Measurements from ENCODE around the gene SLC51B.

Gene SLC51B

GRCh38 chr15:65027593-65027992 is 17.6 kb upstream of the SLC51B start:
- H3K9ac ChIP-seq (ENCODE audit: low read depth in 1 of 2, low read length in 2 of 2): no peak overlapping the region
- peaks cover 8 to 31% of the 10 kb centered on the region in 2 donors for H3K36me3 ChIP-seq (ENCODE audit: control insufficient read depth in 1 of 2, insufficient read depth in 2 of 2, low read length in 2 of 2)
- peaks cover 11 to 12% of the 10 kb centered on the region in 2 donors for H3K4me1 ChIP-seq (ENCODE audit: control insufficient read depth in 1 of 2, insufficient read depth in 2 of 2, low read length in 2 of 2)
- H3K4me3 ChIP-seq (ENCODE audit: low read depth in 1 of 2, low read length in 2 of 2): peak overlapping the region in 1 of 2 donors; percentile 94
- H3K27ac ChIP-seq (ENCODE audit: low read depth, low read length): no peak overlapping the region
- no peaks in the 10 kb centered on the region for H3K9me3 ChIP-seq (ENCODE audit: control insufficient read depth in 1 of 2, low read length in 2 of 2)
- no peaks in the 10 kb centered on the region for H3K27me3 ChIP-seq (ENCODE audit: control insufficient read depth in 1 of 2, insufficient read depth in 2 of 2, low read length in 2 of 2)

GRCh38 chr15:65028338-65028737 is 16.8 kb upstream of the SLC51B start:
- peak overlapping the region; percentile 84 to 90 for H3K9ac ChIP-seq (ENCODE audit: low read depth in 1 of 2, low read length in 2 of 2)
- H3K27me3 ChIP-seq (ENCODE audit: control insufficient read depth in 1 of 2, insufficient read depth in 2 of 2, low read length in 2 of 2): no peaks in the 10 kb centered on the region
- peaks cover 8 to 31% of the 10 kb centered on the region in 2 donors for H3K36me3 ChIP-seq (ENCODE audit: control insufficient read depth in 1 of 2, insufficient read depth in 2 of 2, low read length in 2 of 2)
- no peak overlapping the region for H3K27ac ChIP-seq (ENCODE audit: low read depth, low read length)
- peaks cover 19 to 20% of the 10 kb centered on the region in 2 donors for H3K4me1 ChIP-seq (ENCODE audit: control insufficient read depth in 1 of 2, insufficient read depth in 2 of 2, low read length in 2 of 2)
- H3K4me3 ChIP-seq (ENCODE audit: low read depth in 1 of 2, low read length in 2 of 2): peak overlapping the region; percentile 94 to 97
- H3K9me3 ChIP-seq (ENCODE audit: control insufficient read depth in 1 of 2, low read length in 2 of 2): no peaks in the 10 kb centered on the region

DNA sequence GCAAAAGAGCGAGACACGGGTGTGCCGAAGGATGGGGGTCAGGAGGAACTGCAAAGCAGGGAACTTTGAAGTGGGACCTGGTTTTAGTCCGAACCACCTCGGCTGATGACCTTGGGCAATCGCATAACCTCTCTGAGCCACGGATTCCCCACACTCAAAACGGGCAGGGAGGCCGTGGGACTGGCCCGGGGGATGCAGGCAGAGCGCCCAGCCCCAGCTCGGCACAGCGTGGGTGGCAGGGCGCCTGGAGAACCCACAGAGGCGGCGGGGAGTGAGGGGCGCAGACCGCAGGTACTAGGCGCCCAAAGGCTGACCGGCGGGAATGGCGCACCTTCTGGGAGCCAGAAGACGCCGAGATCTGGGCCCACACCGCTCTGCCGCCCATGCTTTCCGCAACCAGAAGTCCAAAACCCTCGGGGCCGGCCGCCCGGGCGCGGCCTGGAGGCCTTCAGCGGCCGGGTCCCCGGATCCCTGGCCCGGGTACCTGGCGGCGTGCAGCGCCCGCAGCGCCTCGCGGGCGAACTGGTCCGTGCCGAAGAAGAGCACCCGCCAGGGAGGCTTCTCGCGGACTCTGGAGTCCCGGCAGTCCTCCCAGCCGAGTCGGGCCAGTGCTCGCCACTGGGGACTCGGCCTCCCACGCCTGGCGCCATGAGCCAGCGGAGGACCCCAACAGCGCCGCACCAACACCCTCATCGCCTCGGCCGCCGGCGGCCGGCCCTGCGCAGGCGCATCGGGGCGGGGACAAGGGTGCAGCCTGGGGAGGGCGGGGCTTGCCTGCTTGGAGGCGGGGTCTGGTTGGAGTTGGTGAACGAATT is 16.1 kb upstream of the SLC51B start, which contains the start of gene MTFMT:
TSS of gene MTFMT (minus strand) at position 719 of the 815 bp plus-strand sequence. CDS start at position 693, 26 bp downstream.
- Histone ChIP-seq H3K9ac (ENCODE audit: low read depth in 1 of 2, low read length in 2 of 2) (peak within 1 kb of the TSS; percentile 84 to 90), H3K27ac (ENCODE audit: low read depth, low read length) (peak within 1 kb of the TSS; percentile 42), H3K4me3 (ENCODE audit: low read depth in 1 of 2, low read length in 2 of 2) (peak within 1 kb of the TSS; percentile 94 to 97), H3K27me3 (ENCODE audit: control insufficient read depth in 1 of 2, insufficient read depth in 2 of 2, low read length in 2 of 2) (no peaks in the 10 kb centered on the region), H3K36me3 (ENCODE audit: control insufficient read depth in 1 of 2, insufficient read depth in 2 of 2, low read length in 2 of 2) (peaks cover 4 to 24% of the 10 kb centered on the region in 2 donors), H3K9me3 (ENCODE audit: control insufficient read depth in 1 of 2, low read length in 2 of 2) (no peaks in the 10 kb centered on the region), H3K4me1 (ENCODE audit: control insufficient read depth in 1 of 2, insufficient read depth in 2 of 2, low read length in 2 of 2) (peaks cover 27% of the 10 kb centered on the region in 2 donors)

GRCh38 chr15:65029736-65030208 is 15.4 kb upstream of the SLC51B start:
- Histone ChIP-seq H3K27me3 (ENCODE audit: control insufficient read depth in 1 of 2, insufficient read depth in 2 of 2, low read length in 2 of 2) (no peaks in the 10 kb centered on the region), H3K9ac (ENCODE audit: low read depth in 1 of 2, low read length in 2 of 2) (no peak overlapping the region), H3K4me1 (ENCODE audit: control insufficient read depth in 1 of 2, insufficient read depth in 2 of 2, low read length in 2 of 2) (peaks cover 28% of the 10 kb centered on the region in 2 donors), H3K4me3 (ENCODE audit: low read depth in 1 of 2, low read length in 2 of 2) (no peak overlapping the region), H3K27ac (ENCODE audit: low read depth, low read length) (peak overlapping the region; percentile 42), H3K9me3 (ENCODE audit: control insufficient read depth in 1 of 2, low read length in 2 of 2) (no peaks in the 10 kb centered on the region), H3K36me3 (ENCODE audit: control insufficient read depth in 1 of 2, insufficient read depth in 2 of 2, low read length in 2 of 2) (peaks cover 4 to 18% of the 10 kb centered on the region in 2 donors)

DNA sequence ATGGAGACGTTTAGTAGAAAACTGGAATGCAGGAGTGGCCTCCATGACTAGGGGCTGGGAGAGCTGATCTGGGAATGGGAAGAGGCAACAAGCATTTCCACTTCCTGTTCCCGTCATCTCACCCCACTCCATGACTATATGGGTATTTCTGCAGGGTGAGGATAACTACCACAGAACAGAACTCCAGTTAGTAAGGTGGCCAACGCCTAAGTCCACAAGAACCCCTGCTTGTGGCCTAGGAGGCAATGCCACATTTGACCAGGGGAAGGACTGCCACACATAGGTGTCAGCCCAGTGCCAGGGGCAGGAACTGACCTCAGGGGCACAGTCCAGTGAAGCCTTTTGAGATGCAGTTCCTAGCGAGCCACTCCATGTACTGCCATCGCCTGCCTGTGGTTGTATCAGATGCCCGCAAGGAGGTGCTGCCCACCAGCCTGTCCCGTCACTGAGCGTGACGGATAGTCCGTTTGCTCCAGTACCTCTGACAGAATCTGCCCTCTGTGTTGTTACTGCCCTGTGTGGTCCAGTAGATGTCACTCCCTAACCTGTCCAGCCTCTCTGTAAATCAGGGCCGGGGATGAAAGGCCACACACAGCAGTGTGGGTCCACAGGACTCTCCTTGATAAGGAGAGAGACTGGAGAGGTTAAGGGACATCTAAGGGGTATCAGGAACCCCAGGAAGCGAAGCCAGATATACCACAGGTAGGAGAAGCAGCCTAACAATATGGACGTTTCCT is 12.2 kb upstream of the SLC51B start:
- H3K4me1 ChIP-seq (ENCODE audit: control insufficient read depth in 1 of 2, insufficient read depth in 2 of 2, low read length in 2 of 2): peaks cover 30% of the 10 kb centered on the region in 2 donors
- no peak overlapping the region for H3K4me3 ChIP-seq (ENCODE audit: low read depth in 1 of 2, low read length in 2 of 2)
- H3K27me3 ChIP-seq (ENCODE audit: control insufficient read depth in 1 of 2, insufficient read depth in 2 of 2, low read length in 2 of 2): no peaks in the 10 kb centered on the region
- no peaks in the 10 kb centered on the region for H3K36me3 ChIP-seq (ENCODE audit: control insufficient read depth in 1 of 2, insufficient read depth in 2 of 2, low read length in 2 of 2)
- peak overlapping the region in 1 of 2 donors; percentile 16 for H3K9ac ChIP-seq (ENCODE audit: low read depth in 1 of 2, low read length in 2 of 2)
- H3K9me3 ChIP-seq (ENCODE audit: control insufficient read depth in 1 of 2, low read length in 2 of 2): no peaks in the 10 kb centered on the region
- no peak overlapping the region for H3K27ac ChIP-seq (ENCODE audit: low read depth, low read length)

GRCh38 chr15:65033659-65034269 is 11.4 kb upstream of the SLC51B start:
- Histone ChIP-seq H3K27me3 (ENCODE audit: control insufficient read depth in 1 of 2, insufficient read depth in 2 of 2, low read length in 2 of 2) (no peaks in the 10 kb centered on the region), H3K4me1 (ENCODE audit: control insufficient read depth in 1 of 2, insufficient read depth in 2 of 2, low read length in 2 of 2) (peaks cover 26 to 27% of the 10 kb centered on the region in 2 donors), H3K36me3 (ENCODE audit: control insufficient read depth in 1 of 2, insufficient read depth in 2 of 2, low read length in 2 of 2) (no peaks in the 10 kb centered on the region), H3K4me3 (ENCODE audit: low read depth in 1 of 2, low read length in 2 of 2) (no peak overlapping the region), H3K9me3 (ENCODE audit: control insufficient read depth in 1 of 2, low read length in 2 of 2) (no peaks in the 10 kb centered on the region), H3K9ac (ENCODE audit: low read depth in 1 of 2, low read length in 2 of 2) (peak overlapping the region in 1 of 2 donors; percentile 16), H3K27ac (ENCODE audit: low read depth, low read length) (no peak overlapping the region)

GRCh38 chr15:65034719-65035118 is 10.5 kb upstream of the SLC51B start:
- Histone ChIP-seq H3K4me3 (ENCODE audit: low read depth in 1 of 2, low read length in 2 of 2) (no peak overlapping the region), H3K9me3 (ENCODE audit: control insufficient read depth in 1 of 2, low read length in 2 of 2) (no peaks in the 10 kb centered on the region), H3K27me3 (ENCODE audit: control insufficient read depth in 1 of 2, insufficient read depth in 2 of 2, low read length in 2 of 2) (no peaks in the 10 kb centered on the region), H3K36me3 (ENCODE audit: control insufficient read depth in 1 of 2, insufficient read depth in 2 of 2, low read length in 2 of 2) (no peaks in the 10 kb centered on the region), H3K9ac (ENCODE audit: low read depth in 1 of 2, low read length in 2 of 2) (no peak overlapping the region), H3K4me1 (ENCODE audit: control insufficient read depth in 1 of 2, insufficient read depth in 2 of 2, low read length in 2 of 2) (peaks cover 33 to 35% of the 10 kb centered on the region in 2 donors), H3K27ac (ENCODE audit: low read depth, low read length) (no peak overlapping the region)

GRCh38 chr15:65037309-65037708 is 7.9 kb upstream of the SLC51B start:
- H3K9me3 ChIP-seq (ENCODE audit: control insufficient read depth in 1 of 2, low read length in 2 of 2): no peaks in the 10 kb centered on the region
- H3K36me3 ChIP-seq (ENCODE audit: control insufficient read depth in 1 of 2, insufficient read depth in 2 of 2, low read length in 2 of 2): no peaks in the 10 kb centered on the region
- no peak overlapping the region for H3K4me3 ChIP-seq (ENCODE audit: low read depth in 1 of 2, low read length in 2 of 2)
- no peak overlapping the region for H3K9ac ChIP-seq (ENCODE audit: low read depth in 1 of 2, low read length in 2 of 2)
- no peaks in the 10 kb centered on the region for H3K27me3 ChIP-seq (ENCODE audit: control insufficient read depth in 1 of 2, insufficient read depth in 2 of 2, low read length in 2 of 2)
- H3K27ac ChIP-seq (ENCODE audit: low read depth, low read length): no peak overlapping the region
- peaks cover 39 to 44% of the 10 kb centered on the region in 2 donors for H3K4me1 ChIP-seq (ENCODE audit: control insufficient read depth in 1 of 2, insufficient read depth in 2 of 2, low read length in 2 of 2)

GRCh38 chr15:65038428-65038827 is 6.8 kb upstream of the SLC51B start:
- no peak overlapping the region for H3K4me3 ChIP-seq (ENCODE audit: low read depth in 1 of 2, low read length in 2 of 2)

More at GRCh38 chr15:65038428-65038827, 6.8 kb upstream of the SLC51B start:
- Histone ChIP-seq H3K27me3 (ENCODE audit: control insufficient read depth in 1 of 2, insufficient read depth in 2 of 2, low read length in 2 of 2) (no peaks in the 10 kb centered on the region), H3K36me3 (ENCODE audit: control insufficient read depth in 1 of 2, insufficient read depth in 2 of 2, low read length in 2 of 2) (no peaks in the 10 kb centered on the region), H3K4me1 (ENCODE audit: control insufficient read depth in 1 of 2, insufficient read depth in 2 of 2, low read length in 2 of 2) (peaks cover 40 to 44% of the 10 kb centered on the region in 2 donors), H3K27ac (ENCODE audit: low read depth, low read length) (no peak overlapping the region), H3K9me3 (ENCODE audit: control insufficient read depth in 1 of 2, low read length in 2 of 2) (no peaks in the 10 kb centered on the region), H3K9ac (ENCODE audit: low read depth in 1 of 2, low read length in 2 of 2) (no peak overlapping the region)
